Body of pancreas (tissue), 4 donors: ENCODE data around the gene SMG5.

ENCODE experiments used
- POLR2A ChIP-seq, 3 donors: fragments of 450-650 bp; IDR thresholded peaks; one replicate each; pipeline ENCODE4 v1.6.1; 2016; ENCODE audit warnings: antibody characterized with exemption in 3 of 3, mild to moderate bottlenecking in 2 of 3
- TF ChIP-seq, protein P1 (sequence below), 7 experiments: fragments of 450-650 bp in 4 of 7; fragments of 200-600 bp in 3 of 7; sonication (generic) in 3 of 7; IDR thresholded peaks; one replicate each; pipeline ENCODE4 v1.5.1; 2016 to 2019; ENCODE audit warnings: antibody characterized with exemption in 7 of 7

DNA sequence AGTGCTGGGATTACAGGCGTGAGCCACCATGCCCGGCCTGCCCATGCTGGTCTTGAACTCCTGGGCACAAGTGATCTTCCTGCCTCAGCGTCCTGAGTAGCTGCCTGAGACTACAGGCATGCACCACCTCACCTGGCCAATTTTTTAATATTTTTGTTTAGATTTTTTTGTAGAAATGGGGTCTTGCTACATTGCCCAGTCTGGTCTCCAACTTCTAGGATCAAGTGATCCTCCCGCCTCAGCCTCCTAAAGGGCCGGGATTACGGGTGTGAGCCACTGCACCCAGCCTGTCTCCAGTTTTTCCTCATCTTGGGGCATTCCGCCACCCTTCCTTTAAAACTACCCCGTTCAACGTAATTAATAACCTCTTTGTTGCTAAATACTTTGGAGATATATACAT lies 62.4 kb downstream of the SMG5 start:
- TF ChIP-seq, protein P1, sequence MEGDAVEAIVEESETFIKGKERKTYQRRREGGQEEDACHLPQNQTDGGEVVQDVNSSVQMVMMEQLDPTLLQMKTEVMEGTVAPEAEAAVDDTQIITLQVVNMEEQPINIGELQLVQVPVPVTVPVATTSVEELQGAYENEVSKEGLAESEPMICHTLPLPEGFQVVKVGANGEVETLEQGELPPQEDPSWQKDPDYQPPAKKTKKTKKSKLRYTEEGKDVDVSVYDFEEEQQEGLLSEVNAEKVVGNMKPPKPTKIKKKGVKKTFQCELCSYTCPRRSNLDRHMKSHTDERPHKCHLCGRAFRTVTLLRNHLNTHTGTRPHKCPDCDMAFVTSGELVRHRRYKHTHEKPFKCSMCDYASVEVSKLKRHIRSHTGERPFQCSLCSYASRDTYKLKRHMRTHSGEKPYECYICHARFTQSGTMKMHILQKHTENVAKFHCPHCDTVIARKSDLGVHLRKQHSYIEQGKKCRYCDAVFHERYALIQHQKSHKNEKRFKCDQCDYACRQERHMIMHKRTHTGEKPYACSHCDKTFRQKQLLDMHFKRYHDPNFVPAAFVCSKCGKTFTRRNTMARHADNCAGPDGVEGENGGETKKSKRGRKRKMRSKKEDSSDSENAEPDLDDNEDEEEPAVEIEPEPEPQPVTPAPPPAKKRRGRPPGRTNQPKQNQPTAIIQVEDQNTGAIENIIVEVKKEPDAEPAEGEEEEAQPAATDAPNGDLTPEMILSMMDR (IDR thresholded peaks at IDR 0.05), result no peak
- TF ChIP-seq POLR2A (IDR thresholded peaks at IDR 0.05), result no peak
